ENCODE data around the gene ZNF630.

DNA sequence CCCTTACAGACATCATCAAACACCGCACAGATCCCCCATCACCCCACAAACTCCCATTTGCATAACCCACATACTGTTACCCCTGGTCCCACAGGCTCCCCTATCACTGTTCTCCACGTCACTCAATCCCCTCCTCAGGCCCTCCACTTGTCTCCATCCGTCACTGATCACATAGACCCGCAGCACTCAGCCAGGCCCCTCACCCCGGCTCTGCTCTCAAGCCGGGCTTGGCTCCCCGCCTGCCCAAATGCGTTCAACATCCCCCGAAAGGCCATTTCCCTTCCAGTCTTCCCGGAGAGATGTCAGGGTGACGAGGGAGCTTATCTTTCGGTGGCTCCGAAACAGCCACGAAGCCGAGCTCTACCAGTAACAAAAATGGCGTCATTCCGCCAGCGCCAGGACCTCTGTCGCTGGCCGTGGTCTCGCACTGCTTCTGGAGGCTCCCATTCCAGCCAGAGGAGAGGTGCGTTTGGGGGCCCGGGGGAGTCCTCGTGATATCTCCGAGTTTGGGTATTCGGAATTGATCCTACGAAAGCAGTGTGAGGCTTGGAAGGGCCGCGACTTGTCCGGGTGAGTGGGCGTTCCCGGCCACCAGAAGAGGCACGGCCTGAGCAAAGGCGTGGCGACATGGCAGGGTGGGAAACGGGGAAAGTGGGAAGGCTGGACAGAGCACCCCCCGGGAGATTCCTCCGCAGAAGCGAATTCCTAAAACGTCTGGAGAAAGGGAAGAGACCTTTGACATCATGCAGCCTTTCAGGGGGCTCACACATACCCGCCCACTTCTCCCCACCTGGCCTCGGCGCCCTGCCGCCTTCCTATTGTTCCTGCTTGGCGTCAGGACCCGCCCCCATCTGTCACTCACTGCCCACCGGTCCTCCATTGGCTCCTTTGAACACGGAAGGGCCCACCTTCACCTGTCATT is at the start of gene ZNF630:
- no peak for TF ChIP-seq GLIS3 (CRISPR knock-in tag; IDR thresholded peaks at IDR 0.05)
- TF ChIP-seq PPARA (CRISPR knock-in tag; IDR thresholded peaks at IDR 0.05; ENCODE audit: borderline replicate concordance): no peak

Data from SK-N-SH treated with all-trans-retinoic acid at 6 μM for 48 hours (cell line).